ENCODE results near the gene BRAT1.

BRAT1 gene

GRCh38 chr7:2524808-2525657 is 30.3 kb downstream of the BRAT1 start:
- H3K4me3 ChIP-seq (ENCODE audit: low read depth, low read length): no peak overlapping the region

GRCh38 chr7:2523941-2524807 is 31.1 kb downstream of the BRAT1 start:
- no peak overlapping the region for H3K4me3 ChIP-seq (ENCODE audit: low read depth, low read length)

- H3K4me3 ChIP-seq (ENCODE audit: low read depth, low read length): no peak overlapping the region
These were observed 31.8 kb downstream of the BRAT1 start for GRCh38 chr7:2523461-2523936.

GRCh38 chr7:2522780-2523433 is 32.4 kb downstream of the BRAT1 start:
- H3K4me3 ChIP-seq (ENCODE audit: low read depth, low read length): no peak overlapping the region

DNA sequence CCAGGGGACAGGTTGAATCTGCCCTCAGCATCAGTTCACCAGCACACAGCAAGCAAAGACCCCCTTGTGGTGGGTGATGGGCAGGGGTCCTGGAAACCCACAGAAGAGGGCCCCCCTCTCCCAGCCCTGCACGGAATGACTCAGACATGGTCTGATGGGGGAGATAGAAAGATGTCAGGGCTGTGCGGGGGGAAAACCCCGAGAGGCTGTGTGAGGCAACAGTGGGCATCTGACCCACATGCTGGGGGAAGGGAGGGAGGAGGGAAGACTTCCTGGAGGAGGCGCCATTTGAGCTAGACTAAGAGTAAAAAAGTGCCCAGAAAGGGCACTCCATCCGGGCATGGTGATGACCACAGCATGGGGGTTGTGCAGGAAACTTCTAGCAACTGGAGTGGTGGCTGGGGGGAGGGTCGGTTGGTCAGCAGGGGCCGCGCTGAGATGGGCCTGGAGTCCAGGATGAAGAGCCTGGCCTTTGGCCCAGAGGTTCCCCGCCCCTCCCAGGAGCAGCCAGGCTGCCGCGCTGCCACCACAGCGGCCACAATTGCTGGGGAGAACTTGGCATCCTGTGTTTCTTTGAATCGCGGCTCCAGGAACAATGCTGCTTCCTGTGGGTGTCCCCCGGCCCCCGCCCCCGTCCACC is 33.3 kb downstream of the BRAT1 start:
- H3K4me3 ChIP-seq (ENCODE audit: low read depth, low read length): no peak overlapping the region

- H3K4me3 ChIP-seq (ENCODE audit: low read depth, low read length): peak overlapping the region; percentile 13
These were observed 34.0 kb downstream of the BRAT1 start for GRCh38 chr7:2521341-2521745.

DNA sequence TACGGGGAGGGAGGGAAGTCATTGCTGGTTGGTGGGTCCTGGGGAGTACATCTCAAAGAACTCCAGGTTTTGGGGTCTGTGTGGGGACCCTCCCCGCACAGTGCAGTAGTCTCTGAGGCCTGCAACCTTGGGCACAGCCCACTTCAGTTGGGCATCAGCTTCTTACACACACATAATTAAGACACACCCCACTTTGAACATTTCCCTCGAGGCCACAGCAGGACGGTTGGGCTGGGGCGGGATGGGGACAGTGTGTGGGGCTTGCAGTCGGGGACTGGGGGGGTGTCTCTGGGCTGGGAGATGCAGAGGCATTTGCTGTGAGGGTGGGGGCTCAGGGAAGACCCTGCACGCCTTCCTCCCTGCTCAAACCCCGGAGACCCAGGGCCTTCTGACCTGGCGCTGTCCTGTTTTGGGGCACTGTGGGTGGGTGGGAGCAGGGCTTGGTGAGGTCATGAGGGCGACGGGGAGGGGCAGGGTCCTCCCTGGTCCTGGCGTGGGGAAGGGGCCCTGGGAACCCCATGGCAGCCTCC is 34.5 kb downstream of the BRAT1 start:
- peak overlapping the region; percentile 42 for H3K4me3 ChIP-seq (ENCODE audit: low read depth, low read length)

DNA sequence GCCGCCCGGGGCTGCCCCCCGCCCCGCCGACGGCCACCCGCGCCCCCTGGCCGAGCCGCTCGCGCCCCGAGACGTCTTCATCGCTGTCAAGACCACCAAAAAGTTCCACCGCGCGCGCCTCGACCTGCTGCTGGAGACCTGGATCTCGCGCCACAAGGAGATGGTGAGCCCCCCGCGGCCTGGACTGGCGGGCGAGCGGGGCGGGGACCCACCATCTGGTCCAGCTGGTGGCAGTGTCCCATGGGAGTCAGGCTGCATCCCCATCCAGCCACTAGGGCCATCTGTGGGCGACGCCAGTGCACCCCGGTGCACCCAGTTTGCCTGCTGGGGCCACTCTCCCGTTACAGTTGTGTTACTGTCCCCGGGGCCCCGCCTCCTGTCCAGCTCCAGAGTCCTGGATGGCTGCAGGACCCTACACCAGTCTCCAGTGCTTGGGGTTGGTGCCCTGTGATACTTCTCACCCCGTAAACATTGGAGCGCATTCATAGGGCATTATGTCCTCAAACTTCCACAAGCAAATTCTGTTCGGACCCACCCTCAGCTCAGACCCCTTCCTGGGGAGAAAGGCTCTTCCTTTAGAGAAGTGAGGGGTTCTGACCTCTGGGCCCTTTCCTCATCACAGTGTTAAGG is 35.1 kb downstream of the BRAT1 start:
- peak overlapping the region; percentile 42 for H3K4me3 ChIP-seq (ENCODE audit: low read depth, low read length)

GRCh38 chr7:2519119-2519930 is 36.0 kb downstream of the BRAT1 start, which contains the start of gene LFNG:
TSS of gene LFNG (plus strand) at chr7:2519774. CDS start at chr7:2519862, 88 bp downstream.
- H3K4me3 ChIP-seq (ENCODE audit: low read depth, low read length): peak within 1 kb of the TSS; percentile 42

DNA sequence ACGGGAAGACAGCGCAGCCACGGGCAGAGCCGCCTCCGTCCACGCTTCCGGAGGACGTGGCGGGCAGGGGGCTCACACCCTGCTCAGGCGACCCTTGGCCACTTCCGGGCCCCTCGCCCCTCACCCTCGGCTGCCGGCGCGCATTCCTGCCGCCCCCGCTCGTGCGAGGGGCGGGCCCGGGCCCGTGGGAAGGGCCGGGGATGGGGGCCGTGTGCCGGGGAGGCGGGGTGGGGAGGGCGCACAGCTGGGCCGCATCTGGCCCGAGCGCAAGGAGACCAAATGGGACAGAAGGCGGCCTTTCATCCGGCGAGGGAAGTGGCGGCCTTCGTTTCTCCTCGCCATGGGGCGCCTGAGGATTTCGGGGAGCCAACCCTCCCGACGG is 36.6 kb downstream of the BRAT1 start:
- peak overlapping the region; percentile 27 for H3K4me3 ChIP-seq (ENCODE audit: low read depth, low read length)

GRCh38 chr7:2517678-2518507 is 37.4 kb downstream of the BRAT1 start:
- no peak overlapping the region for H3K4me3 ChIP-seq (ENCODE audit: low read depth, low read length)

GRCh38 chr7:2517026-2517425 is 38.3 kb downstream of the BRAT1 start:
- no peak overlapping the region for H3K4me3 ChIP-seq (ENCODE audit: low read depth, low read length)

GRCh38 chr7:2516194-2516555 is 39.1 kb downstream of the BRAT1 start:
- no peak overlapping the region for H3K4me3 ChIP-seq (ENCODE audit: low read depth, low read length)

GRCh38 chr7:2515424-2516193 is 39.7 kb downstream of the BRAT1 start:
- no peak overlapping the region for H3K4me3 ChIP-seq (ENCODE audit: low read depth, low read length)

- no peak overlapping the region for H3K4me3 ChIP-seq (ENCODE audit: low read depth, low read length)
These were observed 40.6 kb downstream of the BRAT1 start for GRCh38 chr7:2514473-2515423.

DNA sequence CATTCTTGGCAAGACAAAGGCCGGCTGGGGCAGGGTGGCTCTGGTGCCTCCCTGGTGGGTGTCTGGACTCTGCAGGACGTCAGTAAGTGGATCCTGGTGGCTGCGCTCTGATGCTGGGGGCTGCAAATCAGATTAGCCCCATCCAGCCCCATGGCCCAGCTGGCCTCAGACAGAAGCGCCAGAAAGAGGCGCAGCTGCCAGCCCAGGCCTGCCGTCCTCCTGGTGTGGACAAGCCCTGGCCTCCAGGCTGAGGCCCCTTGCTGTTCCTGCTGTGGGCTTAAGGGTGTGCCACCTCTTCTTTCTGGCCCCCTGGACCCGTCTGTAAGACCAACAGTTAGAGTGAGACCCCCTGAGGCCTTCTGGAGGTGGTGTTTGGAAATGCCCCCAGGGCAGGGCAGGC is 41.6 kb downstream of the BRAT1 start:
- no peak overlapping the region for H3K4me3 ChIP-seq (ENCODE audit: low read depth, low read length)

Measured in iPS-11a (cell line).